Fibroblast of villous mesenchyme (primary cell): ENCODE data around the gene ITGA6. TPM values are rescaled to one million over a fixed set of nuclear protein-coding genes. Genes with fewer than 3 reads are reported as not detected.
A peak's percentile ranks its signal among the peaks of the same experiment; 100 is the strongest.

Source experiments
- DNase-seq: peaks from one replicate; pipeline ENCODE4 v3.0.0-alpha.2; 2010; ENCODE audit warnings: low read depth
- H3K4me3 ChIP-seq: 2 replicates; pipeline ENCODE4 v1.5.1; 2011; ENCODE audit warnings: low read depth, mild to moderate bottlenecking, low read length
- total RNA-seq: library from RNA; depleted of rRNA; stranded (reverse); fragments of >200 nt; gene quantifications from 2 replicates; pipeline ENCODE4 v1.2.3, GENCODE V29; 2012
- TF ChIP-seq, protein P1 (sequence below): IDR thresholded peaks from 2 replicates; pipeline ENCODE4 v1.5.1; 2012; ENCODE audit warnings: low read depth, mild to moderate bottlenecking, low read length; ENCODE audit not compliant: insufficient read depth

ITGA6 gene
- total RNA-seq, 1 donor, result 131 TPM

DNA sequence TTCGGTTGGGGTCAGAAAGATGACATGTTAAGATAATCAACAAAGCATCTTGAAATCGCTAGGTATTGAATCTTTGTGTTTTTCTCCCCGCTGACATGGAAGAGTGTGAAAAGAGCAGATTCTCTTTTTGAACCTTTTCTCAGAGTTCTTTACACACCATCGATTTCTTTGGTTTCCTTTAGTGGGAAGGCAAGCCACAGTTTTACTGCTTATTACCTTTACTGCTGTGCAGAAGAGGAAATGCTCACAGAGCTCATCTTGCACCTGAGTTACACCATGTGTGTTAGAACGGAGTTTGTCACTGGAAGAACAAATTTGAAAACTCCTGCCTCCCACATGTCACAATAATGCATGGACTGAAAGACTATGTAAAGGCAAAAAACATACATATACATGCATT, 83.2 kb downstream of the ITGA6 start:
- no peak overlapping the region for H3K4me3 ChIP-seq
- TF ChIP-seq, protein P1, sequence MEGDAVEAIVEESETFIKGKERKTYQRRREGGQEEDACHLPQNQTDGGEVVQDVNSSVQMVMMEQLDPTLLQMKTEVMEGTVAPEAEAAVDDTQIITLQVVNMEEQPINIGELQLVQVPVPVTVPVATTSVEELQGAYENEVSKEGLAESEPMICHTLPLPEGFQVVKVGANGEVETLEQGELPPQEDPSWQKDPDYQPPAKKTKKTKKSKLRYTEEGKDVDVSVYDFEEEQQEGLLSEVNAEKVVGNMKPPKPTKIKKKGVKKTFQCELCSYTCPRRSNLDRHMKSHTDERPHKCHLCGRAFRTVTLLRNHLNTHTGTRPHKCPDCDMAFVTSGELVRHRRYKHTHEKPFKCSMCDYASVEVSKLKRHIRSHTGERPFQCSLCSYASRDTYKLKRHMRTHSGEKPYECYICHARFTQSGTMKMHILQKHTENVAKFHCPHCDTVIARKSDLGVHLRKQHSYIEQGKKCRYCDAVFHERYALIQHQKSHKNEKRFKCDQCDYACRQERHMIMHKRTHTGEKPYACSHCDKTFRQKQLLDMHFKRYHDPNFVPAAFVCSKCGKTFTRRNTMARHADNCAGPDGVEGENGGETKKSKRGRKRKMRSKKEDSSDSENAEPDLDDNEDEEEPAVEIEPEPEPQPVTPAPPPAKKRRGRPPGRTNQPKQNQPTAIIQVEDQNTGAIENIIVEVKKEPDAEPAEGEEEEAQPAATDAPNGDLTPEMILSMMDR, result no peak
- no peak for DNase-seq

DNA sequence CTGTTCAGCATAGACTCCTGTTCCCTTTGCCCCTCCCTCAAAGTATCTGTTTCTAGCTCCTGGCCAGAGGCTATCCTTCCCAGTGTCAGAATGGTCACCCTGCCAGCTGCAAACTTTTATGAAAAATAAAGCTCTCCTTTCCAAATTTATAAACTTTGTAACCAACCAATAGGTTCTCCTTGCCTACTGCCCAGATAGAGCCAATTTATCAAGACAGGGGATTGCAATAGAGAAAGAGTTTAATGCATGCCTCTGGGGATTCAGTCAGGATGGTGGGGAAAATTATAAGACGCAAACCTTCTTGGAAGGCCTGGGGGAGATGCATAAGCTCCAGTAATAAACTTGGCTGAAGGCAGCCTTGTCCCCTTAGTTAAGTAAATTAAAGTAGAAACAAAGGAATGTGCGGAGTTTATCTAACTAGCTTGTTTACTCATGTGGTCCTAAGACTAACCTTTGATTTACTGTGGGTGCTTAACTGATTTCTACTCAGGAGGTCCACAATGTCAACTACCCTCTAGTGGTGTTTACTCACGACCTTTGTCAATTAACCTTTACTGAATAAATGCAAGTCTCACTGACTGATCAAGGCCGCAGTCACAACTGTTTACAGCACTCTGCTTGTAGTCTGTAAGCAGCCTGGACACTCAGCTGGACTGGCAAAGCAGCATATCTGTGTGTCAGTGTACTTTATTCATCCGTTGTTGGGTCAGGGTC, 85.6 kb downstream of the ITGA6 start:
- DNase-seq, result no peak
- no peak overlapping the region for H3K4me3 ChIP-seq
- TF ChIP-seq, protein P1, result no peak

DNA sequence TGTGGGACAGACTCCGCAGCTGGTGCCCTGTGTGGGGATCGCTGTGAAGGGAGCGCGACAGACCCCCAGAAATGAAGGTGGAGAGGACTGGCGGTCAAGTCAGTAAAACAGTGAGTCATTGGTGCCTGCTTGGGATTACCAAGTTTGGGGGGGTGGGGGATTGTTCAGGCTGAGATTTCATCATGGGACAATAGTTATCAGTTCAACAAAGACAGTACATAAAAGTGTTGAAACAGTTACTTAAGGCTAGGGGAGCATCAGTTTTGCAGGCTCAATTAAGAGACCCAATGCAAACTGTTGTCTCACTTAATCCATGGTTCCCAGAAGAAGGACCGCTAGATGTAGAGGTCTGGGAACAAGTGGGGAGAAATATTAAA, 86.1 kb downstream of the ITGA6 start:
- no peak overlapping the region for H3K4me3 ChIP-seq
- TF ChIP-seq, protein P1, result no peak
- no peak for DNase-seq

DNA sequence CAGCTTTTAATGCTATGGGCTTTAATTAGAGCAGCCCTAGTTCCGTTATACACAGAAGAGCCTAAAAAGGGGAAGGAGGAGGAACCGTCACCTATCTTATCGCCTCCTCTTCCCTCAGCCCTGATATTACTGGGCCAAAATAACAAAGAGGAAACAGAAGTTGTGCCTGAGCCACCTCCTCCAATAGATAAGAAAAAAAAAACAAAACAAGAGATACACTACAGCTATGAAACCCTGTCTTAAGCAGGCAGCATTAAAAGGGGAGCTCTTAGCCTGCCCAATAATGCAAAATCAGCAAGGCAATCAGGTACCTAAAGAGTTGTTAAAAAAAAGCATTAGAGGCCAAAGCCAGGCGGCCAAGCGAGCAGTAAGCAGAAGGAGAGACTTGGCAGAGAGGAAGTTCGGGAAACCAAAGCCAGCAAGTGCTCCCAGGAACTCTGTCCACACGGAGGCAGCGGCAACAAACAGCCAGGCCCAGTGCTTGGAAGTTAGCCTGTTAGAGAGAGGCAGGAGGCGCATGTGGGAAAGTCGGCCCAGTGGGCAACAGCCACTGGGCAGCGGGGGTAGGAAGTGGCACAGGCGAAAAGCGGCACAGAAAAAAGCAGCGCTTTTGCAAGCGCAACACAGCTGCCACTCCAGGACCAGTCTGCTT, 86.7 kb downstream of the ITGA6 start:
- DNase-seq, result no peak
- TF ChIP-seq, protein P1, result no peak
- H3K4me3 ChIP-seq, result no peak overlapping the region

DNA sequence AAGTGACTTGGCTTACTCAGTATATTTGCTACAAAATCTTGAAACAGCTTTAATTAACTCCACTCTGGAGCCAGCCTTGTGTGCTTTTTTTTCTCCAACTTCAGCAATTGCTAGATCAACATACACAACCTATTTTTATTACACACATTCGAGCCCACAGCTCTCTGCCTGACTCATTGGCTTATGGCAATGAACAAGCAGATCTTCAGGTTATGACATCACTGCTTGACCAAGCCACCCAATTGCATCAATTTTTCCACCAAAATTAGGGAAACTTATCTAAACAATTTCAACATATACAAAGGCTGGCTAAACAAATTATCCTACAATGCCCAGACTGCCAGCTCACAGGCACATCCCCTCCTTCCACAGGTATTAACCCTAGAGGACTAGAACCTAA, 88.9 kb downstream of the ITGA6 start:
- H3K4me3 ChIP-seq, result no peak overlapping the region
- TF ChIP-seq, protein P1, result no peak
- peak; percentile 38 for DNase-seq

DNA sequence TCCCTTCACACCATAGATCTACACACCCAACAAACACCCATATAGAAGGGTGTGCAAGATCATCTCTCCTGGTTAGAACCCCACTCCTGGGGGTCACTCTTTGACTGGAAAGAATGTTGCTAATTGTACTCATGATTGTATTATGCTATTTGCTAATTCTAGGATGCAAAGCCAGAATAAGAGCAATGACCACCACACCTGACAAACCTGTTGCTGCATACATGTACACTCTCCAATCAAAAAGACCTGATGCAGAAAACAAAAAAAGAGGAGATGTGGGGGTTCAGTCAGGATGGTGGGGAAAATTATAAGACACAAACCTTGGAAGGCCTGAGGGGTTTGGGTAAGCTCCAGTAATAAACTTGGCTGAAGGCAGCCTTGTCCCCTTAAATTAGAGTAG, 91.6 kb downstream of the ITGA6 start:
- no peak overlapping the region for H3K4me3 ChIP-seq
- TF ChIP-seq, protein P1, result no peak
- DNase-seq, result no peak

DNA sequence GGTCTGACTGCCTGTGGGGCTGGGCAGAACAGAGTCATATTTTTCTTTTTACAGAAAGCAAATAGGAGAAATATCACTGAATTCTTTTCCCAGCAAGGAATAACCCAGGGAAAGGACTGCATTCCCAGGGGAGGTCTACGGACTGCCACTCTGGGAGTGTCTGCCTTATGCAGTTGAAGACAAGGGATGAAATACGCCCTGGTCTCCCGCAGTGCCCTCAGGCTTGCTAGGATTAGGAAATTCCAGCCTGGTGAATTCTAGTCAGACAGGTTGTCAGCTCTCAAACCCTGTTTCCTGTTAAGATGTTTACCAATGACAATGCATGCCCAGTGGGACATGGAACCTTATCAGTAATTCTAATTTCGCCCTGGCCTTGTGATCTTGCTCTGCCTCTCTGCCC, 98.2 kb downstream of the ITGA6 start:
- no peak overlapping the region for H3K4me3 ChIP-seq
- TF ChIP-seq, protein P1, result no peak
- no peak for DNase-seq
